ENCODE data around the gene SMURF1.

GRCh38 chr7:99120501-99120900 lies 23.4 kb downstream of the SMURF1 start:
- TF ChIP-seq CTCF (IDR thresholded peaks at IDR 0.05) (no peak), POLR2A (IDR thresholded peaks at IDR 0.05) (no peak)
